IMR-90 (cell line): ENCODE results near the gene PCBD1. TPM values are rescaled to one million over a fixed set of nuclear protein-coding genes. Genes with fewer than 3 reads are reported as not detected.

Source experiments
- ATAC-seq: fragments of 200-7000 bp; cut with Tn5 transposase; 2 replicates; pipeline ENCODE4 v1.9.1; 2020; ENCODE audit warnings: low read depth, mild to moderate bottlenecking, moderate library complexity
- BruUV-seq: library from RNA; stranded (reverse); fragments of 400-500 nt; replicated peaks from 2 replicates; lab custom pipeline; 2021; lab: Mats Ljungman, UMichigan
- CTCF ChIA-PET: fragments of 300-600 bp; formaldehyde crosslinking; extraction: SDS; loops from one replicate; lab custom pipeline; 2021; ENCODE audit warnings: antibody characterized with exemption; lab: Yijun Ruan, JAX
- POLR2A ChIA-PET: fragments of 300-600 bp; sonication (Branson Sonifier 250); formaldehyde crosslinking; loops from one replicate; lab custom pipeline; 2022; ENCODE audit warnings: antibody characterized with exemption; ENCODE audit not compliant: unreplicated experiment; lab: Charles Lee
- DNase-seq: peaks from one replicate; pipeline ENCODE4 v3.0.0; 2013
- H2AFZ ChIP-seq: replicated peaks from 2 replicates; pipeline ENCODE3; 2013; ENCODE audit warnings: low read length, mild to moderate bottlenecking; ENCODE audit not compliant: poor library complexity
- H2AK5ac ChIP-seq: 2 replicates; pipeline ENCODE4 v1.6.1; 2013; ENCODE audit warnings: low read depth, low read length, inconsistent platforms
- H2AK9ac ChIP-seq: replicated peaks from 2 replicates; pipeline ENCODE3; 2013; ENCODE audit warnings: mild to moderate bottlenecking, low read depth, low read length, moderate library complexity; ENCODE audit not compliant: poor library complexity
- H2BK120ac ChIP-seq: 2 replicates; pipeline ENCODE4 v1.6.1; 2013; ENCODE audit warnings: low read depth, low read length, inconsistent platforms
- H2BK15ac ChIP-seq: 3 replicates; pipeline ENCODE4 v1.6.1; 2013; ENCODE audit warnings: low read depth, low read length, inconsistent platforms
- H2BK20ac ChIP-seq: 2 replicates; pipeline ENCODE4 v1.6.1; 2013; ENCODE audit warnings: low read depth, mild to moderate bottlenecking, inconsistent platforms, low read length, moderate library complexity
- H2BK5ac ChIP-seq: 2 replicates; pipeline ENCODE4 v1.6.1; 2013; ENCODE audit warnings: mild to moderate bottlenecking, low read depth, low read length, inconsistent platforms; ENCODE audit not compliant: poor library complexity, severe bottlenecking
- H3K14ac ChIP-seq: replicated peaks from 2 replicates; pipeline ENCODE4 v1.6.1; 2013; ENCODE audit warnings: low read depth, low read length, inconsistent platforms
- H3K18ac ChIP-seq: 2 replicates; pipeline ENCODE4 v1.6.1; 2013; ENCODE audit warnings: low read depth, low read length, control low read depth
- H3K23ac ChIP-seq: 2 replicates; pipeline ENCODE4 v1.6.1; 2013; ENCODE audit warnings: low read depth, low read length, inconsistent platforms
- H3K27ac ChIP-seq: 2 replicates; pipeline ENCODE4 v1.5.1; 2013; ENCODE audit warnings: mild to moderate bottlenecking, control low read depth, low read length; ENCODE audit not compliant: insufficient read depth
- H3K27me3 ChIP-seq: 2 replicates; pipeline ENCODE4 v1.6.1; 2013; ENCODE audit warnings: low read length; ENCODE audit not compliant: control insufficient read depth, insufficient read depth
- H3K36me3 ChIP-seq: 2 replicates; pipeline ENCODE4 v1.6.1; 2013; ENCODE audit warnings: low read length, mixed read lengths; ENCODE audit not compliant: control insufficient read depth, insufficient read depth
- H3K4ac ChIP-seq: 2 replicates; pipeline ENCODE4 v1.6.1; 2013; ENCODE audit warnings: low read depth, low read length, inconsistent platforms
- H3K4me1 ChIP-seq: 2 replicates; pipeline ENCODE4 v1.6.1; 2013; ENCODE audit warnings: low read length, mixed read lengths; ENCODE audit not compliant: control insufficient read depth, insufficient read depth
- H3K4me2 ChIP-seq: 2 replicates; pipeline ENCODE4 v1.6.1; 2013; ENCODE audit warnings: low read depth, mild to moderate bottlenecking, control low read depth, low read length, moderate library complexity
- H3K4me3 ChIP-seq: 2 replicates; pipeline ENCODE4 v1.5.1; 2013; ENCODE audit warnings: low read depth, mild to moderate bottlenecking, control low read depth, low read length, moderate library complexity; ENCODE audit not compliant: insufficient read depth
- H3K56ac ChIP-seq: 2 replicates; pipeline ENCODE4 v1.6.1; 2013; ENCODE audit warnings: low read length, inconsistent platforms; ENCODE audit not compliant: insufficient read depth; ENCODE audit errors: extremely low read depth
- H3K79me1 ChIP-seq, 2 experiments: 2 replicates each; pipeline ENCODE4 v1.6.1; 2013; ENCODE audit warnings: low read length in 2 of 2, inconsistent platforms in 1 of 2, low read depth in 1 of 2
- H3K9ac ChIP-seq: 2 replicates; pipeline ENCODE4 v1.6.1; 2013; ENCODE audit warnings: low read depth, low read length, control low read depth
- H3K9me1 ChIP-seq: 2 replicates; pipeline ENCODE4 v1.6.1; 2013; ENCODE audit warnings: low read length, inconsistent platforms; ENCODE audit not compliant: insufficient read depth
- H3K9me3 ChIP-seq: 2 replicates; pipeline ENCODE4 v1.6.1; 2013; ENCODE audit warnings: low read length; ENCODE audit not compliant: control insufficient read depth, insufficient read depth
- H4K20me1 ChIP-seq: 2 replicates; pipeline ENCODE4 v1.6.1; 2013; ENCODE audit warnings: low read length, inconsistent platforms; ENCODE audit not compliant: insufficient read depth
- H4K5ac ChIP-seq: 2 replicates; pipeline ENCODE4 v1.6.1; 2013; ENCODE audit warnings: mild to moderate bottlenecking, low read depth, low read length, control low read depth
- H4K8ac ChIP-seq, 2 experiments: 2 replicates each; pipeline ENCODE4 v1.6.1; 2013; ENCODE audit warnings: low read depth in 2 of 2, low read length in 2 of 2, control low read depth in 1 of 2, inconsistent platforms in 1 of 2
- H4K91ac ChIP-seq: 2 replicates; pipeline ENCODE4 v1.6.1; 2013; ENCODE audit warnings: low read depth, low read length, inconsistent platforms; ENCODE audit not compliant: insufficient read depth
- BHLHE40 ChIP-seq: fragments of 150-350 bp; IDR thresholded peaks from 2 replicates; pipeline ENCODE4 v1.6.1; 2016; ENCODE audit warnings: mild to moderate bottlenecking, low read depth, low read length
- CEBPB ChIP-seq: IDR thresholded peaks from 2 replicates; pipeline ENCODE4 v1.6.1; 2012; ENCODE audit warnings: low read depth, low read length, improper control_type of control experiment
- CHD1 ChIP-seq: IDR thresholded peaks from 2 replicates; pipeline ENCODE4 v1.6.1; 2012; ENCODE audit warnings: low read depth, low read length, improper control_type of control experiment
- CTCF ChIP-seq: conservative IDR thresholded peaks from 2 replicates; pipeline ENCODE4 v1.5.1; 2012; ENCODE audit warnings: mild to moderate bottlenecking, low read depth, low read length, improper control_type of control experiment
- ELK1 ChIP-seq: fragments of 150-350 bp; IDR thresholded peaks from 2 replicates; pipeline ENCODE4 v1.6.1; 2016; ENCODE audit warnings: low read depth, mild to moderate bottlenecking, low read length, moderate library complexity, borderline replicate concordance
- FOS ChIP-seq: fragments of 150-350 bp; IDR thresholded peaks from 2 replicates; pipeline ENCODE4 v1.6.1; 2016; ENCODE audit warnings: low read depth, low read length
- MAFK ChIP-seq: IDR thresholded peaks from 2 replicates; pipeline ENCODE4 v1.6.1; 2012; ENCODE audit warnings: low read depth, low read length, improper control_type of control experiment
- MXI1 ChIP-seq: IDR thresholded peaks from 2 replicates; pipeline ENCODE4 v1.6.1; 2012; ENCODE audit warnings: low read depth, mild to moderate bottlenecking, low read length, moderate library complexity, borderline replicate concordance
- NFE2L2 ChIP-seq: fragments of 150-350 bp; IDR thresholded peaks from 2 replicates; pipeline ENCODE4 v1.6.1; 2016; ENCODE audit warnings: low read depth, mild to moderate bottlenecking, low read length
- POLR2A ChIP-seq: IDR thresholded peaks from 2 replicates; pipeline ENCODE4 v1.6.1; 2012; ENCODE audit warnings: mild to moderate bottlenecking, low read depth, low read length
- RAD21 ChIP-seq: IDR thresholded peaks from 2 replicates; pipeline ENCODE4 v1.6.1; 2012; ENCODE audit warnings: low read length, improper control_type of control experiment
- RCOR1 ChIP-seq: IDR thresholded peaks from 2 replicates; pipeline ENCODE4 v1.6.1; 2012; ENCODE audit warnings: mild to moderate bottlenecking, low read length, improper control_type of control experiment; ENCODE audit not compliant: insufficient replicate concordance
- RFX5 ChIP-seq: IDR thresholded peaks from 2 replicates; pipeline ENCODE4 v1.8.0; 2012; ENCODE audit warnings: low read depth, mild to moderate bottlenecking, low read length, moderate library complexity
- SMC3 ChIP-seq: fragments of 150-350 bp; IDR thresholded peaks from 2 replicates; pipeline ENCODE4 v1.6.1; 2016; ENCODE audit warnings: low read depth, mild to moderate bottlenecking, antibody characterized with exemption, low read length, moderate library complexity
- USF2 ChIP-seq: fragments of 150-350 bp; IDR thresholded peaks from 2 replicates; pipeline ENCODE4 v1.6.1; 2017; ENCODE audit warnings: mild to moderate bottlenecking, antibody characterized with exemption, low read length, low read depth
- WGBS, 2 experiments: methylation state at CpG; one replicate each; pipeline versions ENCODE4 v1.1.5 to v1.1.7; 2013; ENCODE audit warnings: missing lambda C conversion rate in 2 of 2; ENCODE audit not compliant: insufficient read length in 1 of 2; ENCODE audit errors: extremely low coverage in 2 of 2; 5-methylcytosine and 5-hydroxymethylcytosine counted together
- dilution Hi-C: fragments of 300-500 bp; cut with HindIII; formaldehyde crosslinking; loops from one replicate; pipeline ENCODE4 v1.14.3; 2018; ENCODE audit warnings: low sequenced_read_pairs; ENCODE audit not compliant: unreplicated experiment
- in situ Hi-C: fragments of 300-500 bp; cut with MboI; formaldehyde crosslinking; loops from 3 replicates; pipeline ENCODE4 v1.14.3; 2019; ENCODE audit warnings: low sequenced_read_pairs, inconsistent platforms, mixed read lengths
- intact Hi-C: fragments of 100-400 bp; cut with micrococcal nuclease; formaldehyde crosslinking; loops from 2 replicates; pipeline ENCODE4 v1.10.0; 2022
- polyA plus RNA-seq, 3 experiments: library from polyadenylated mRNA; depleted of rRNA; stranded (reverse); fragments of >200 nt; gene quantifications; 2 replicates each; pipeline ENCODE4 v1.2.3, GENCODE V29; 2012; ENCODE audit warnings: low replicate concordance in 1 of 3
- total RNA-seq: library from RNA; depleted of rRNA; stranded (reverse); fragments of >200 nt; gene quantifications from 2 replicates; pipeline ENCODE4 v1.2.3, GENCODE V29; 2012

Gene PCBD1
- total and polyA plus RNA-seq, 2 of the 4 experiments (the other 2 are of a cell fraction), result 15.8 to 31.6 TPM

- peak overlapping the region; percentile 62; the same call in 1 of the 2 replicates for H2BK20ac ChIP-seq
- H3K56ac ChIP-seq, result peak overlapping the region; percentile 34
- no peak overlapping the region; the same call in 1 of the 2 replicates for H2AK5ac ChIP-seq
- no peak overlapping the region for H2AFZ ChIP-seq
- no peak overlapping the region for H3K27ac ChIP-seq
- no peak overlapping the region for H3K4me3 ChIP-seq
- no peak overlapping the region; the same call in 1 of the 2 replicates for H4K5ac ChIP-seq
- intact Hi-C loops (no loop called here), dilution Hi-C loops (no loop called here), in situ Hi-C loops (no loop called here)
- peak overlapping the region; percentile 38; the same call in 1 of the 2 replicates for H4K91ac ChIP-seq
- H3K14ac ChIP-seq, result peak overlapping the region; percentile 38; the same call in 1 of the 2 replicates
- H3K27me3 ChIP-seq, result no peaks in the 10 kb centered on the region
- ATAC-seq (0 out of 2 replicates have a peak, but pooled peaks have one; percentile 8), DNase-seq (no peak)
- peaks cover 46 to 68% of the 10 kb centered on the region in 2 experiments for H3K79me1 ChIP-seq
- no peak overlapping the region for H3K9ac ChIP-seq
- 38% methylated on average over 1 of the region's 2 CpGs; no CpG with 5 or more reads in 1 of the 2 experiments for WGBS, 2 experiments
- H2BK120ac ChIP-seq, result peak overlapping the region; percentile 50
- H3K9me1 ChIP-seq, result peaks cover 9% of the 10 kb centered on the region; the same call in 1 of the 2 replicates
- H2BK15ac ChIP-seq, result peak overlapping the region; percentile 44; the same call in 1 of the 3 replicates
- peak overlapping the region; percentile 85 for H3K4me2 ChIP-seq
- BruUV-seq, result no TSS peak
- H4K20me1 ChIP-seq, result peaks cover 3% of the 10 kb centered on the region; the same call in 1 of the 2 replicates
- H2AK9ac ChIP-seq, result no peak overlapping the region
- peak overlapping the region; percentile 76; the same call in 1 of the 2 replicates for H3K18ac ChIP-seq
- peaks cover 25% of the 10 kb centered on the region for H3K4me1 ChIP-seq
- peaks cover 4% of the 10 kb centered on the region; the same call in 1 of the 2 replicates for H3K36me3 ChIP-seq
- peak overlapping the region; percentile 79 for H2BK5ac ChIP-seq
- peak overlapping the region; percentile 74 for H3K4ac ChIP-seq
- peak overlapping the region; percentile 21 to 48 for H4K8ac ChIP-seq
- H3K9me3 ChIP-seq, result peaks cover 3% of the 10 kb centered on the region
- ChIA-PET POLR2A (interaction anchor here (0.6 kb wide), 1 partner anchor 429 kb away, joined by 4 read pairs; no protein-coding TSS in a partner anchor), CTCF (interaction anchor here (0.7 to 0.9 kb wide), 2 partner anchors 12 to 17 kb away, joined by 3 to 4 read pairs; partner anchors contain the start of gene SGPL1)
- H3K23ac ChIP-seq, result peak overlapping the region; percentile 48; the same call in 1 of the 2 replicates
- TF ChIP-seq ELK1 (no peak), FOS (no peak), RFX5 (no peak), BHLHE40 (no peak), CTCF (no peak), SMC3 (no peak), USF2 (no peak), POLR2A (no peak), RAD21 (no peak), RCOR1 (no peak), CHD1 (no peak), MAFK (no peak), NFE2L2 (no peak), CEBPB (no peak), MXI1 (no peak)
These were observed 54.8 kb downstream of the PCBD1 start for GRCh38 chr10:70833601-70834000.
